SK-N-SH treated with all-trans-retinoic acid at 6 μM for 48 hours (cell line): ENCODE data around the gene ST6GALNAC3.

Experiments
- RARB ChIP-seq: fragments of 250-450 bp; sonication (Bioruptor Pico); IDR thresholded peaks from 2 replicates; pipeline ENCODE4 v1.8.0; 2021; ENCODE audit warnings: mild to moderate bottlenecking, moderate library complexity
- ZFP30 ChIP-seq: fragments of 450-650 bp; formaldehyde crosslinking; IDR thresholded peaks from 2 replicates; pipeline ENCODE4 v1.5.0; 2022; ENCODE audit warnings: mild to moderate bottlenecking, moderate library complexity

- TF ChIP-seq RARB (CRISPR knock-in tag), result no peak
- no peak for TF ChIP-seq ZFP30 (CRISPR knock-in tag)
Observed at GRCh38 chr1:76029331-76029730, 45.2 kb upstream of the ST6GALNAC3 start.
